Right lobe of liver (tissue), 6 donors: ENCODE results near the gene UBALD1. TPM values are rescaled to one million over a fixed set of nuclear protein-coding genes. Genes with fewer than 3 reads are reported as not detected.

Experiments
- ATAC-seq, 4 donors: fragments of 200-7000 bp; cut with Tn5 transposase; one replicate each; pipeline ENCODE4 v1.9.1; 2020; ENCODE audit warnings: mild to moderate bottlenecking in 4 of 4, moderate library complexity in 4 of 4
- DNase-seq, 3 donors: peaks; one replicate each; pipeline ENCODE4 v3.0.0-alpha.2; 2020
- H3K27ac ChIP-seq, 3 donors: fragments of 200-600 bp; one replicate each; pipeline ENCODE4 v1.8.0; 2022
- H3K27me3 ChIP-seq, 2 donors: fragments of 200-600 bp; one replicate each; pipeline ENCODE4 v1.8.0; 2022
- H3K36me3 ChIP-seq, 4 donors: fragments of 200-600 bp; sonication (generic) in 1 of 4; one replicate each; pipeline versions ENCODE4 v1.5.1 to v1.8.0; 2017 to 2022; ENCODE audit warnings: control low read depth in 1 of 4
- H3K4me1 ChIP-seq, 4 donors: fragments of 200-600 bp; sonication (generic) in 1 of 4; one replicate each; pipeline versions ENCODE4 v1.5.1 to v1.8.0; 2017 to 2022; ENCODE audit warnings: control low read depth in 1 of 4
- H3K4me3 ChIP-seq, 3 donors: fragments of 200-600 bp; one replicate each; pipeline ENCODE4 v1.8.0; 2022
- H3K9me3 ChIP-seq, 4 donors: fragments of 200-600 bp; sonication (generic) in 1 of 4; one replicate each; pipeline versions ENCODE4 v1.5.1 to v1.8.0; 2017 to 2022; ENCODE audit warnings: control low read depth in 1 of 4
- POLR2A ChIP-seq: fragments of 450-650 bp; IDR thresholded peaks from one replicate; pipeline ENCODE4 v1.6.1; 2017; ENCODE audit warnings: antibody characterized with exemption, mild to moderate bottlenecking
- WGBS: methylation state at CpG from one replicate; pipeline ENCODE4 v1.1.6; 2018; ENCODE audit warnings: low coverage, low lambda C conversion rate; ENCODE audit not compliant: insufficient coverage; ENCODE audit errors: missing lambda C conversion rate; 5-methylcytosine and 5-hydroxymethylcytosine counted together
- intact Hi-C, 2 donors: fragments of 100-400 bp; cut with DNase I; formaldehyde crosslinking; loops; one replicate each; pipeline versions ENCODE4 v1.11.2 to v1.14.1; 2022
- total RNA-seq, 6 experiments: library from RNA; depleted of rRNA in 2 of 6; stranded (reverse); fragments of >200 nt in 2 of 6; fragmentation: NEBNext Ultra II Directional in 3 of 6; extraction: Animal tissue kit (Norgen Biotek cat#: 25700) in 3 of 6; gene quantifications; one replicate each; pipeline versions ENCODE4 v1.1.0 to v1.2.4, GENCODE V29; 2016 to 2023
- TF ChIP-seq, protein P1 (sequence below), 4 donors: fragments of 200-600 bp in 3 of 4; fragments of 450-650 bp in 1 of 4; IDR thresholded peaks; one replicate each; pipeline versions ENCODE4 v1.5.1 to v1.8.0; 2016 to 2022; ENCODE audit warnings: antibody characterized with exemption in 4 of 4, mild to moderate bottlenecking in 2 of 4
- donor health status: DM: no; HTN: yes; CAD: no.
- donor health status: DM: no; HTN: no; CAD: no.
- donor health status: DM: no; HTN: no; CAD: no.
- donor health status: DM: no; HTN: yes; CAD: no.
- donor health status: DM: no; HTN: yes; CAD: no.

The UBALD1 gene
- total RNA-seq, 6 experiments from 2014 or later = 6.4 to 29.5 (median 17.2) TPM

DNA sequence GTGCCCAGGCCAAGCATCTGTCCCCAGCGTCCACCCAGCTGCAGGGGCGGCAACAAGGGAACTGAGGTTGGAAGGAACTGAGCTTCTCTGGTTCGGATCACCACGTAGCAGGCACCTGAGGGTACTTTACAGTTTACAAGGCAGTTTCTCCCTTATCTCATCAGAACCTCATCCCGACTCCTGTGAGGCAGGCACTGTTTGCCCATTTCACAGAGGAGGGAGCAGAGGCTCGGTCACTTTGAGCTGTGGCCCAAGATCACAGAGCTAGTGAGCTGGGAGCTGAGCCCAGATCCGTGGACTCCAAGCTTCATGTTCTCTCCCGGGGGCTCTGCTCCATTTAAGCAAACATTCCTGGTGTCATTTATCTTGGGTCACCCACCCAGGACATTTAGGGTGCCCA lies 15.1 kb downstream of the UBALD1 start:
- intact Hi-C loops = no loop called here
- DNase-seq (no peak), ATAC-seq (no peak)
- no peak for TF ChIP-seq POLR2A
- TF ChIP-seq, protein P1, sequence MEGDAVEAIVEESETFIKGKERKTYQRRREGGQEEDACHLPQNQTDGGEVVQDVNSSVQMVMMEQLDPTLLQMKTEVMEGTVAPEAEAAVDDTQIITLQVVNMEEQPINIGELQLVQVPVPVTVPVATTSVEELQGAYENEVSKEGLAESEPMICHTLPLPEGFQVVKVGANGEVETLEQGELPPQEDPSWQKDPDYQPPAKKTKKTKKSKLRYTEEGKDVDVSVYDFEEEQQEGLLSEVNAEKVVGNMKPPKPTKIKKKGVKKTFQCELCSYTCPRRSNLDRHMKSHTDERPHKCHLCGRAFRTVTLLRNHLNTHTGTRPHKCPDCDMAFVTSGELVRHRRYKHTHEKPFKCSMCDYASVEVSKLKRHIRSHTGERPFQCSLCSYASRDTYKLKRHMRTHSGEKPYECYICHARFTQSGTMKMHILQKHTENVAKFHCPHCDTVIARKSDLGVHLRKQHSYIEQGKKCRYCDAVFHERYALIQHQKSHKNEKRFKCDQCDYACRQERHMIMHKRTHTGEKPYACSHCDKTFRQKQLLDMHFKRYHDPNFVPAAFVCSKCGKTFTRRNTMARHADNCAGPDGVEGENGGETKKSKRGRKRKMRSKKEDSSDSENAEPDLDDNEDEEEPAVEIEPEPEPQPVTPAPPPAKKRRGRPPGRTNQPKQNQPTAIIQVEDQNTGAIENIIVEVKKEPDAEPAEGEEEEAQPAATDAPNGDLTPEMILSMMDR (IDR thresholded peaks at IDR 0.05) = no peak
- Histone ChIP-seq H3K36me3 (no peaks in the 10 kb centered on the region), H3K4me3 (no peak overlapping the region), H3K27ac (no peak overlapping the region), H3K4me1 (peaks cover 0 to 7% (median 0%) of the 10 kb centered on the region in 4 donors), H3K27me3 (no peaks in the 10 kb centered on the region), H3K9me3 (no peaks in the 10 kb centered on the region)
- WGBS = no CpG with 5 or more reads among the region's 8 CpGs

DNA sequence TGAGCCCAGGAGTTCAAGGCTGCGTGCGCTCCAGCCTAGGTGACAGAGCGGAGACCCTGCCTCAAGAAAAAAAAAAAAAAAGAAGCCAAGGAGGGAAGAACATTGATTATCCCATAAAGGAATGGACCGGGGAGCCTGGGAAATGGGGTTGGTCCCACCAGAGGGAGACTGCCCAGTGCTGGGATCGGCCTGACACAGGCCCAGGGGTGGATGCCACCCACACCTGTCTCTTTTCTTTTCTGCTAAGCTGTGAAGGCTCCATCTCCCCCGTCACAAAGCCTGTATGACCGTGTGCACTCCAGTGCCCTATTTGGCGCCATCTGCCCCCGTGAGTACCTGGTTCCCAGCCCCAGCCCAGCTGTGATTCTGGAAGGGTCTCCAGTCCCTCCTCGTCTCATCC lies 15.7 kb downstream of the UBALD1 start:
- no peak for ATAC-seq
- 69% methylated on average over 4 of the region's 10 CpGs for WGBS
- no peak for DNase-seq
- TF ChIP-seq, protein P1 (IDR thresholded peaks at IDR 0.05) = no peak
- TF ChIP-seq POLR2A = no peak
- Histone ChIP-seq H3K4me1 (peaks cover 0 to 7% (median 0%) of the 10 kb centered on the region in 4 donors), H3K9me3 (no peaks in the 10 kb centered on the region), H3K27me3 (no peaks in the 10 kb centered on the region), H3K27ac (no peak overlapping the region), H3K36me3 (no peaks in the 10 kb centered on the region), H3K4me3 (no peak overlapping the region)
- intact Hi-C loops = no loop called here

DNA sequence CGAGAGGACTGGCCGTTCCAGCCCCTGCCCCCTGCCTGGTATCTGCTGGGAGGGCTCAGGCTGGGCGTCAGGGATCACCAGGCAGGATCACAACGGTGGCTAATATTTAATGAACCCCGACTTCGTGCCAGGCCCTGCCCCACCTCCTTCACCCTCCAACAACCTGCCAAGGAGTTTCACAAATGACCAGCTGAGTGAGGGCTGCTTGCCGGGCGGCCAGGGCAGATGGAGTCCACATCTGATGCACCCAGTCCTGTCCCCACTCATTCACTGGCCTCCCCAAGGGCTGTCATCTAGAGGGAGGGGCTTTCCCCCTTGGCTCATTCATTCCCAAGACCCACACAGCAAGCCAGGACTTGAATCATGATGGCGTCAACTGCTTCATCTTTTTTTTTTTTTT lies 17.5 kb downstream of the UBALD1 start:
- 31% methylated on average over 9 of the region's 9 CpGs for WGBS
- TF ChIP-seq, protein P1 (IDR thresholded peaks at IDR 0.05) = no peak
- no peak for TF ChIP-seq POLR2A
- Histone ChIP-seq H3K4me3 (no peak overlapping the region), H3K27ac (no peak overlapping the region), H3K36me3 (no peaks in the 10 kb centered on the region), H3K4me1 (peaks cover 0 to 7% (median 0%) of the 10 kb centered on the region in 4 donors), H3K27me3 (no peaks in the 10 kb centered on the region), H3K9me3 (no peaks in the 10 kb centered on the region)
- DNase-seq (no peak), ATAC-seq (peak in 3 of 4 donors; percentile 52 to 87 (median 60))
- intact Hi-C loops = no loop called here

DNA sequence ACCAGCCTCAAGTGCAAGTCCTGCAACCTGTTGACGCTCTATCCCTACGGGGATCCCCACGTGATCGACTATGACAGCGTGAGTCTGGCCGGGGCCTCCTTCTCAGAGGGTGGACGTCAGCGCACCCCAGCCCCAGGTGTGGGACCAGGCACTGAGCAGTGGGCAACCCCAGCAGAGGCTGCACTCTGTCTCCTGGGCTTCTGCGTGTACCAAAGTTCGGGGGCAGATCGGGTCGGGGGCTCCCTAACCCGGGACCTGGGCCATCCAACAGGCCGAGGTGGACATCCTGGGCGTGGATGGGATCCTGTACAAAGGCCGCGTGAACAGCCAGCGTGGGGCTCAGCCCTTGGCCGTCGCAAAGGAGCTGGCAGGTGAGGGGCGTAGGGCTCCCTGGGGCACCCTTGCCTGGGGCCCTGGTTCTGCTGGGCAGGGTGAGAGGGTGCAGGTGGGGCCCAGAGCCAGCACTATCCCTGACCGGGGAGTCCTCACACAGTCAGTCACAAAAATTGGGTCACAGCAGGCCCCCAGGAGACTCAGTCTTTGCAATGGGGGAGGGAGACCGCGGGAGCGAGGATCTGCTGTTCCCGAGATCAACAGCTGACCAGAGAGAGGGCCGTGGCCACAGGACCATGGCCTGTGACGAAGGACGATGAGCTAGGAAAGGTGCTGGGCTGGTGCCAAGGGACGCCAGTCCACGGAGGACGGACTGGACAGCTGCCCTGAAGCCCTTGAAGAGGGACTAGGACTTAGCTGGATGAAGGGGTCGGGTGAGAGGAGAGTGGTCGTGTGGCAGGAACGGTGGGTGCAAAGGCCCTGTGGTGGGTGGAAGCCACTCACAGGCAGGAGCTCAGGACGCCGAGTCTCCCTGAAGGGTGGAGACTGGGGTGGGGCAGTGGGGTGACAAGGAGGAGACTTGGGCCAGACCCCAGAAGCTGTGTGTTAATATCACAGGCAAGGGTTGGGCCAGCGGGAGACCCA lies 20.0 kb downstream of the UBALD1 start:
- WGBS = 87% methylated on average over 6 of the region's 38 CpGs
- Histone ChIP-seq H3K36me3 (no peaks in the 10 kb centered on the region), H3K27me3 (no peaks in the 10 kb centered on the region), H3K27ac (no peak overlapping the region), H3K9me3 (no peaks in the 10 kb centered on the region), H3K4me1 (peaks cover 0 to 7% (median 0%) of the 10 kb centered on the region in 4 donors), H3K4me3 (no peak overlapping the region)
- DNase-seq (no peak), ATAC-seq (no peak)
- TF ChIP-seq, protein P1 (IDR thresholded peaks at IDR 0.05) = no peak
- TF ChIP-seq POLR2A = no peak
- intact Hi-C loops = no loop called here
